ENCODE data around the gene AGFG1.

DNA sequence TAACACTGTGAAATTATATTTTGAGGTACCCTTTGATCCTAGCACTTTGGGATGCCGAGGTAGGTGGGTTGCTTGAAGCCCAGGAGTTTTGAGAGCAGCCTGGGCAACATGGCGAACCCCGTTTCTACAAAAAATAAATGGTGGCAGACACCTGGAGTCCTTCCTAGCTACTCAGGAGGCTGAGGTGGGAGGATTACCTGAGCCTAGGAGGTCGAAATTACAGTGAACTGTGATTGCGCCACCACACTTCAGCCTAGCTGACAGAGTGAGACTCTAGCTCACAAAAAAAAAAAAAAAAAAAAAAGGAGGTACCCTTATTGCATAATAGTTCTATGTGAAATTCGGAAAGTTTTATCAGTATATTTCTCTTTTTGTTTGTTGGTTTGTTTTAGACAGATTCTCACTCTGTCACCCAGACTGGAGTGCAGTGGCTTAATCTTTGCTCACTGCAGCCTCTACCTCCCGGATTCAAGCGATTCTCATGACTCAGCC lies 67.6 kb downstream of the AGFG1 start:
- TF ChIP-seq, protein P1, sequence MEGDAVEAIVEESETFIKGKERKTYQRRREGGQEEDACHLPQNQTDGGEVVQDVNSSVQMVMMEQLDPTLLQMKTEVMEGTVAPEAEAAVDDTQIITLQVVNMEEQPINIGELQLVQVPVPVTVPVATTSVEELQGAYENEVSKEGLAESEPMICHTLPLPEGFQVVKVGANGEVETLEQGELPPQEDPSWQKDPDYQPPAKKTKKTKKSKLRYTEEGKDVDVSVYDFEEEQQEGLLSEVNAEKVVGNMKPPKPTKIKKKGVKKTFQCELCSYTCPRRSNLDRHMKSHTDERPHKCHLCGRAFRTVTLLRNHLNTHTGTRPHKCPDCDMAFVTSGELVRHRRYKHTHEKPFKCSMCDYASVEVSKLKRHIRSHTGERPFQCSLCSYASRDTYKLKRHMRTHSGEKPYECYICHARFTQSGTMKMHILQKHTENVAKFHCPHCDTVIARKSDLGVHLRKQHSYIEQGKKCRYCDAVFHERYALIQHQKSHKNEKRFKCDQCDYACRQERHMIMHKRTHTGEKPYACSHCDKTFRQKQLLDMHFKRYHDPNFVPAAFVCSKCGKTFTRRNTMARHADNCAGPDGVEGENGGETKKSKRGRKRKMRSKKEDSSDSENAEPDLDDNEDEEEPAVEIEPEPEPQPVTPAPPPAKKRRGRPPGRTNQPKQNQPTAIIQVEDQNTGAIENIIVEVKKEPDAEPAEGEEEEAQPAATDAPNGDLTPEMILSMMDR (IDR thresholded peaks at IDR 0.05; ENCODE audit: borderline replicate concordance, extremely low read depth, low read length, poor library complexity, severe bottlenecking), result no peak
- no peak for TF ChIP-seq EZH2 (IDR thresholded peaks at IDR 0.05; ENCODE audit: borderline replicate concordance, low read depth, low read length, severe bottlenecking)
